Activated CD4-positive, alpha-beta T cell treated with anti-CD3 and anti-CD28 coated beads for 48 hours (primary cell): ENCODE results near the gene TTC21A.
"Not testable (repeated sequence)": the region's sequence is repeated elsewhere in the genome, so short reads cannot be mapped to it uniquely, and the experiment has no call there.

Source experiments
- DNase-seq: peaks from one replicate; pipeline ENCODE4 v3.0.0-alpha.2; 2020

The TTC21A gene

GRCh38 chr3:39150803-39151631 is 43.5 kb downstream of the TTC21A start:
- peak; percentile 78 for DNase-seq

DNA sequence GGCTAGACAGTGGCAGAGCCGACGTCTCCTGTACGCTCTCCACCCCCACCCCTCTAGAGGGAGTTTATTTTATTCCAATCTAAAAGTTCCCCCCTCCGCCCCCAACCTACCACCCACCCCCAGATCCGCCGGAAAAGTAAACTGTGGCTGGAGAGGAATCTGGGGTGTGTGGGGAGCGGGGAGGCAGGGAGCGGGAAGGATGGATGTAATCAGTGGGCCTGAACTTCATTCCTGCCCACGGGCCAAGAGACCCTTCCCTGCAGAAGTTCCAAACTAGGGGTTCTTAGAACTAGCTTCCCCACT is 46.4 kb downstream of the TTC21A start:
- DNase-seq: no peak

DNA sequence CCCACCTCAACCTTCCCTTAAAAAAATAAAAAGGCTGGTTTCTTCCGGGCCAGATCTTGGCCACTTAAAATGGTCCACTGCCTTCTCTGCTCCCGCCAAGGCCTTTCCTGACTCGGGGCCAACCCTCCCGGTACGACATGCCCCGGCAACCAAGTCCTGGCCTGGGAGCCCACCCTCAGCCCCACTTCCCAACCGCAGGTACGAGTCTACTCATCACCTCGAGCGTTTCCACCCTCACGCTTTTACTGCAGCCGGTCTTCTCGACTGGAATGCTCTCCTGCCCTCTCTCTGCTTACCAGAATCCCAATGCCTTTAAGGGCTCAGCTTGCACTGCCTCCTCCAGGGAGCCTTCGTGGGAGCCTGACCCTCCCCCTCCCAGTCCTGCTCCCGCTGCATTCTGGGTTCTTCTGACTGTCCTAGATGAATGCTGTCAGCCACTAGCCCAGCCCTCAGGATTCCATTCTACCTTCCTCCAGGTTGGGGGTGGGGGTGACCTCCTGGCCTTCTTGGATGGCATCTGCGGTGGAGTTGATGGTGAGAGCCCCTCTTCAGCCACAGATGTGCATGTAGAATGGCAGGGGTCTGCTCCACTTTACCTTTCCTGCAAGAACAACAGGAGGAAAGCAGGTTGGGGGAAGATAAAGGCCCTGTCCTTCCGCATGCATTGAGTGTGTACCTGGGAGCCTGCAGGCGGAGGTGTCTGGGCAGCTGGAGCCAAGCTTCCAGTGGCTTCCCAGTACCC is 47.0 kb downstream of the TTC21A start:
- no peak for DNase-seq

- no peak for DNase-seq
These were observed 48.9 kb downstream of the TTC21A start for GRCh38 chr3:39156421-39156820.

DNA sequence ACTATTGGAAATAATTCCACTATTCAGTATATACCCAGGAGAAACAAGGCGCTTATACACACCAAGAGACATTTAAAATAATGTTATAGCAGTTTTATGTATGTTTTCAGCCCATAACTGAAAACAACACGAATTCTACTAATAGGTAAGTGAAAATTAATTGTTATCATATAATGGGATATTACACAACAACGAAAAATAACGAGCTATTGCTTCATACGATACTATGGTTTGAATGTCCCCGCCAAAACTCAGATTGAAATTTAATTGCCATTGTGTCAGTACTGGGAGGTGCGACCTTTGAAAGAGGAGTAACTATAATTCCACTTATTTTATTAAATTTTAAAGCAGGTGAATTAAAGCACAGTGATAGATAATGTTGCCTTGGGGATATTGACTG is 49.9 kb downstream of the TTC21A start:
- DNase-seq: no peak

GRCh38 chr3:39158148-39158715 is 50.8 kb downstream of the TTC21A start:
- DNase-seq: no peak

- no peak for DNase-seq
These were observed 56.9 kb downstream of the TTC21A start for GRCh38 chr3:39164414-39164813.

DNA sequence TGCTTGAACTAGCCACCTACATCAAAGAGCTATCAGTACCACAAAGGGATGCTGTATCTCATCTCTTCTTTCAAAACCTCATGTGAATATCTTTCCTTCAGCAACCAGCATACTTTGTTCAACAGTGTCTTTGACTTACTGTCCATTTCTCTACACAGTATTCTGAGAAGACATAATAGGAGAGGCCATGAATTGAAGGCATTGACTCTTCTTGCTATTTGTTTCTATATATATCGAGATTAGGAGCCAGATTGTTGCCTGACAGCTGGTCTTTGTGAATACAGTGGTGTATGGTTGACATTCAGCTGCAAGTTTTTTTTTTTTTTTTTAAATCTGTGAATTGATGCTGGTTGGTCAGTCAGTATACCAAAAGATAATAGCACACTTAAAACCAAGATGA is 58.0 kb downstream of the TTC21A start:
- DNase-seq: no peak

- no peak for DNase-seq
These were observed 58.7 kb downstream of the TTC21A start for GRCh38 chr3:39166134-39166710.

- no peak for DNase-seq
These were observed 59.6 kb downstream of the TTC21A start for GRCh38 chr3:39166932-39167532.

DNA sequence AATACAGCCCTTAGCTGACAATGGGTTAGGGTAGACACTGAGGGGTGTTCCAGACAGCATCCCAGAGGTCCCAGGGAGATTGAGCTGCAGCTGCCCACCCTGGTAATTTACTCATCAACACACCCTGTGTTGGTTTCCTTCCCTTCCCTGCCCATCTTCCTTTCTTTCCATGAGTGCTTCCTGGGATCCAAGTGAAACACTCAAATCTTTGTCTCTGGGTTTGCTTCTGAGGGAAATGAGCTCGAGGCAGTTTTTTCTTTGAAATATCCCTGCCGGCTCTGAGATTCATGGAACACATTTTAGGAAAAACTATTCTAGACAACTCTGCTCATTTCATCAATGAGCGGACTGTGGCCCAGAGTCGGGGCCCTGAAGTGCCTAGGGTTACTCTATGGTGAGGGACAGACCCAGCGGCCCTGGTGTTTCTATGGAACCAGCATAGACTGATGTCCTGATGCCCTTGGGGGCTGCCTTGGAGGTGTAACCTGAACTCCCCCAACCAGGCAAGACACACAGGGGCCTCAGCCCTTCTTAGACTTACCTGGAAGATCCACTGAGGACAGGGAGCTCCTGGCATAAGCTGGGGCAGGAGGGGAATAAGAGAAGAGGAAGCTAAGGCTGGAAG is 60.8 kb downstream of the TTC21A start:
- DNase-seq: no peak

DNA sequence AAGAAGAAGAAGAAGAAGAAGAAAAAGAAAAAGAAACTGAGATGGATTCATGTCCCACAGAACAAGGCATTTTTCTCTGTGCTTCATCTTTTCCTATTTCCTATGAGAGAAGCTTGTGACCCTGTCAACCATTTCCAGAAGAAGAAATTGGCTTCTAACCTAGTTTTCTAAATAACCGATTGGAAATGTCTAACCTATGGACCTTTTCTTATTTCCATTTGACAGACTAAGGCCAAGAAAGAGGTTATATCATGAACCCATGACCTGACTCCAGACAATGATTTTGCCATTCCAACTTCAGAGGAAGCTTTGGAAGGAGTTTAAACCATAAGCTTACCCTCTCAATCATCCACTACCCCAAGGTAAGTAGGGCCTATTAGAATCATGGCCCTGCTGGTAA is 62.2 kb downstream of the TTC21A start:
- DNase-seq: no peak

DNA sequence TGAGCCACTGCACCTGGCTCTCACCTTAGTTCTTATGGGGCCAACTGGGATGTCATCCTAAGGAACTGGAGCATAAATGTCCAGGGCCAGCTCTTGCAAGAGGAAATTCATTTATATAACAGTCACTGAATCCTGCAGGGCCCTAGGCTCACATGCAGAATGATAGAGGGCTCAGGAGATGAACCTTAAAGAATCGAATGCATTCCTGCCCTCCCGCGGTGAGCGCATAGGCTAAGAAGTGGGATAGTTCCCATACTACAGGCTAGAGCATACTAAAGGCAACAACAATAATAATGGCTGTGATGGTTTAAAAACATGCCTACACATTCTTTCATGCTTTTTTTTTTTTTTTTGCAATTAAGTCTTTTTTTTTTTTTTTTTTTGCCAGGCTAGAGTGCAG is 63.0 kb downstream of the TTC21A start:
- no peak for DNase-seq

DNA sequence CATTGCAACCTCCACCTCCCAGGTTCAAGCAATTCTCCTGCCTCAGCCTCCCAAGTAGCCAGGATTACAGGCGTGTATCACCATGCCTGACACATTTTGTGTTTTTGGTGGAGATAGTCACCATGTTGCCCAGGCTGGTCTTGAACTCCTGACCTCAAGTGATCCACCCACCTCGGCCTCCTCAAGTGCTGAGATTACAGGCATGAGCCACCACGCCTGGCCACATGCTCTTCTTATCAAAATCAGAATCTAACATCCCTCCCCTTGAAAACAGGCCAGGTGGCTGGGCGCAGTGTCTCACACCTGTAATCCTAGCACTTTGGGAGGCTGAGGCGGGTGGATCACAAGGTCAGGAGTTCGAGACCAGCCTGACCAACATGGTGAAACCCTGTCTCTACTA is 63.4 kb downstream of the TTC21A start:
- not testable (repeated sequence) for DNase-seq

- DNase-seq: no peak
These were observed 64.4 kb downstream of the TTC21A start for GRCh38 chr3:39171860-39172259.

GRCh38 chr3:39173318-39174125 is 66.0 kb downstream of the TTC21A start:
- no peak for DNase-seq

DNA sequence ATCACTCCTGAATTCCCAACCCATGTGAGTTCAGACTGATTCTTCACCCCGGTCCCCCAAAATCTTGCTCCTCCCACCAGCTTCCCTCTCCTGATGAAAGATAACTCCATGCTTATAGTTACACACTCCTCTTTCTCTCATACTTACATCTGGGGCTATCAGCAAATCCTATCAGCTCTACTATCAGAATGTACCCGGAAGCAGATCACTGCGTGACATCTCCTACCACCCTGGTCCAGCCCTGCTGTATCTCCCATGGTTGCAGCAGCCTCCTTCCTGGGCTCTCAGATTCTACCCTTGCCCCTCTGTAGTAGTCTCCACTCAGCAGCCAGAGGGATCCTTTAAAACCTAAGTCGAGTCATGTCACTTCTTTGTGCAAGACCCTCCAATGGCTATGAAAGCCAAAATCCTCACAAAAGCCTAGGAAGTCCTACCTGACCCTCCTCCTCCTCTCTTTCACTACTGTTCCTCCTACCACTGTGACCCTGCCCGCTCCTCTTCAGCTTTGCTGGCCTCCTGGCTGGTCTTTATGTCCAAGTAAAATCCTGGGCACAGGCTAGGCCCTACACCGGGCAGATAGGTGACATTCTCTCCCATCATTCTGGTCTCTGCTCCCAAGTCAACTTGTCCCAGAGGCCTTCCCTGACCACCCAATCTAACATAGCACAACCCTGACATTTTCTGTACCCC is 68.7 kb downstream of the TTC21A start:
- no peak for DNase-seq

DNA sequence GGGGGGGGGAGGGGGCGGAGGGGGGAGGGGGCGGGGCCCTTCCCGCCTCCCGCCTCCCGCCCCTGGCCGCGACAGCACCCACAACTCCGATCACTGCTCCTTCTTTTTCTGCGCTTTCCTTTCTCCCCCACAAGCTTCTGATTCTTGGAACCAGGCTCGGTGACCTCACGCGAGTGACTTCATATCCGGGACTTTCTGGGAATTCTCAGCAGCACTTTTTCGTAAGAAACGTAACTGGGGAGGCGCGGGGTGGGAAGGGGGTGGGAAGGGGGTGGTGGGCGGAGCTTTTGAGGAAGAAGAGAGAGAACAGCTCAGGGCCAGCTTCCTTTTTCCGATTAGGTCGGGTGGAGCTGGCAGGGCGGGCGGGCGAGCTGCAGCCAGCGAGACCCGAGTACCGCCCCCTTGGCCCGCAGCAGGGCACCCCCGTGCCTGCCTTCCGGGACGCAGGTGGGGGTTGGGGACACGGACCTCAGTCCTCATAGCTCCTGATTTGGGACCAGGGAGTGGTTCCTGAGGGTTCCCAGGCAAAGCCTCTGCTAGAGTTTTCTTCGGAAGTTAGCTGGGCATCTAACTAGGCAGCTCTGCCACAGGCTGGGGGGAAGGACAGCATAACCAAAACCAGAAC is 70.3 kb downstream of the TTC21A start:
- DNase-seq: peak; percentile 78

DNA sequence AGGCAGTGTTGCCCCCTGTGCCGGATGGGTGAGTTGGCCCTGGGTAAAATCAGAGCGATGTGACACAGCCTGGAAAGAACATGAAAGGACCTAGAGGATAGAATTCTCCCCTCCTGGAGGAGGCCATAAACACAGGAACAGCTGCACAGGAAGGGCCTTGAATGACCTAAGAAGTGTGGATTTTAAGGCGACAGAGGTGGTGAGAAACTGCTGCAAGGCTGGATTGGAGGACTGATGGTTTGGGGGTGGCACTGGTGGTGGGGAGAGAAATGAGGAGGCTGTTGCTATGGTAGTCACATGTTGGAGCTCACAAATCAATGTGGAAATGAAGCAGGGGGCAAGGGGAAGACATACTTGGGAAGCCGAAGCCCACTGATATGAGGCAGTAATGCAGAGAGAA is 71.1 kb downstream of the TTC21A start:
- DNase-seq: no peak

- DNase-seq: peak; percentile 36
These were observed 72.7 kb downstream of the TTC21A start for GRCh38 chr3:39180183-39180545.
